Testis (tissue), 3 donors: Measurements from ENCODE around the gene VIPR1. TPM values are rescaled to one million over a fixed set of nuclear protein-coding genes. Genes with fewer than 3 reads are reported as not detected.
"Not testable (repeated sequence)": the region's sequence is repeated elsewhere in the genome, so short reads cannot be mapped to it uniquely, and the experiment has no call there.

ENCODE experiments used
- DNase-seq: peaks from one replicate; pipeline ENCODE4 v3.0.0-alpha.2; 2019
- H3K27ac ChIP-seq, 2 donors: fragments of 200-600 bp; sonication (generic); one replicate each; pipeline ENCODE4 v1.5.1; 2019
- H3K27me3 ChIP-seq: fragments of 200-600 bp; sonication (generic); one replicate; pipeline ENCODE4 v1.5.1; 2019
- H3K36me3 ChIP-seq: fragments of 200-600 bp; sonication (generic); one replicate; pipeline ENCODE4 v1.5.1; 2017; ENCODE audit warnings: low read depth; ENCODE audit errors: missing control alignments
- H3K4me1 ChIP-seq: fragments of 200-600 bp; sonication (generic); one replicate; pipeline ENCODE4 v1.5.1; 2019
- H3K4me3 ChIP-seq, 2 donors: fragments of 200-600 bp; sonication (generic); one replicate each; pipeline ENCODE4 v1.5.1; 2017 to 2019
- H3K9me3 ChIP-seq: fragments of 200-600 bp; sonication (generic); one replicate; pipeline ENCODE4 v1.5.1; 2017
- POLR2A ChIP-seq: fragments of 450-650 bp; IDR thresholded peaks from one replicate; pipeline ENCODE4 v1.6.1; 2017; ENCODE audit warnings: antibody characterized with exemption, mild to moderate bottlenecking, moderate library complexity
- WGBS, 2 donors: methylation state at CpG; one replicate each; pipeline ENCODE4 v1.1.5; 2018; 5-methylcytosine and 5-hydroxymethylcytosine counted together
- intact Hi-C: fragments of 100-400 bp; cut with DNase I; formaldehyde crosslinking; loops from one replicate; pipeline ENCODE4 v1.15.1; 2023; ENCODE audit warnings: low total_unique reads
- polyA plus RNA-seq: library from polyadenylated mRNA; stranded (reverse); fragments of 350-450 nt; fragmentation: Illumina TruSeq; extraction: RNeasy Lipid Tissue Mini Kit (QIAGEN cat#74804); gene quantifications from one replicate; pipeline ENCODE4 v1.2.3, GENCODE V29; 2014; ENCODE audit warnings: low read depth, low replicate concordance; ENCODE audit not compliant: insufficient read depth
- total RNA-seq, 2 donors: library from RNA; depleted of rRNA; stranded (reverse); fragments of >200 nt; gene quantifications; one replicate each; pipeline ENCODE4 v1.2.3, GENCODE V29; 2016
- TF ChIP-seq, protein P1 (sequence below), 3 experiments: fragments of 450-650 bp in 2 of 3; fragments of 200-600 bp in 1 of 3; sonication (generic) in 1 of 3; IDR thresholded peaks; one replicate each; pipeline ENCODE4 v1.5.1; 2016 to 2019; ENCODE audit warnings: antibody characterized with exemption in 3 of 3, mild to moderate bottlenecking in 2 of 3, moderate library complexity in 1 of 3

Gene VIPR1
- total and polyA plus RNA-seq, 3 donors from 2014 or later, result 3.4 to 10.2 (median 4.6) TPM

DNA sequence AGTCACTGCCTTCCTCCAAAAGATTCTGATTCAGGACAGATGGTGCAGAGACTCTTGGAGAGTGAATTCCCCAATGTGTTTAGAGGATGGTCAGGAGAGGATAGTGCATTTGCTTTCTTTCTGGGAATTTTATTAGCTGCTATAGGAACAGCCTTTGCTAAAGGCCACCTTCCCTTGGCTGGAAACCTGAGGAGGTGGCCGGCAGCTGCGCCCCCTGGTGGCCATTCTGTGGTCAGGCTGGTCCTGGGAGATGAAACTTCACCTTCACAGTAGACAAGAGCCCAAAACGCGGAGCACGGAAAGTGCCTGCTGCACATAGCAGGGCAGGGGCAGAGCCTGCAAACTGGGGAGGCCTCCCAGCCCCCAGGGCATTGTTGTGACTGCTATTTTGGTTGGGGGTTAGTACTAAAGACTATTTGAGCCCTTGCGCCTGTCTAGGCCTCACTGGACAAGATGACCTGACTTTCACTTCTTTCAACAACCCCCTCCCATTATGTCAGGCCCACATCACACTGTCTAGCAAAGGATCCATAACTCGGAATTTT is 45.0 kb downstream of the VIPR1 start:
- Histone ChIP-seq H3K27ac (no peak overlapping the region), H3K4me3 (no peak overlapping the region), H3K27me3 (no peaks in the 10 kb centered on the region), H3K36me3 (no peaks in the 10 kb centered on the region), H3K4me1 (peaks cover 4% of the 10 kb centered on the region), H3K9me3 (no peaks in the 10 kb centered on the region)
- intact Hi-C loops, result no loop called here
- no peak for TF ChIP-seq POLR2A
- TF ChIP-seq, protein P1, sequence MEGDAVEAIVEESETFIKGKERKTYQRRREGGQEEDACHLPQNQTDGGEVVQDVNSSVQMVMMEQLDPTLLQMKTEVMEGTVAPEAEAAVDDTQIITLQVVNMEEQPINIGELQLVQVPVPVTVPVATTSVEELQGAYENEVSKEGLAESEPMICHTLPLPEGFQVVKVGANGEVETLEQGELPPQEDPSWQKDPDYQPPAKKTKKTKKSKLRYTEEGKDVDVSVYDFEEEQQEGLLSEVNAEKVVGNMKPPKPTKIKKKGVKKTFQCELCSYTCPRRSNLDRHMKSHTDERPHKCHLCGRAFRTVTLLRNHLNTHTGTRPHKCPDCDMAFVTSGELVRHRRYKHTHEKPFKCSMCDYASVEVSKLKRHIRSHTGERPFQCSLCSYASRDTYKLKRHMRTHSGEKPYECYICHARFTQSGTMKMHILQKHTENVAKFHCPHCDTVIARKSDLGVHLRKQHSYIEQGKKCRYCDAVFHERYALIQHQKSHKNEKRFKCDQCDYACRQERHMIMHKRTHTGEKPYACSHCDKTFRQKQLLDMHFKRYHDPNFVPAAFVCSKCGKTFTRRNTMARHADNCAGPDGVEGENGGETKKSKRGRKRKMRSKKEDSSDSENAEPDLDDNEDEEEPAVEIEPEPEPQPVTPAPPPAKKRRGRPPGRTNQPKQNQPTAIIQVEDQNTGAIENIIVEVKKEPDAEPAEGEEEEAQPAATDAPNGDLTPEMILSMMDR (IDR thresholded peaks at IDR 0.05), result peak; percentile 79 to 98 (median 80)
- WGBS, 2 donors, result 51 to 57% methylated on average over 5 to 7 of the region's 7 CpGs
- peak; percentile 70 for DNase-seq

DNA sequence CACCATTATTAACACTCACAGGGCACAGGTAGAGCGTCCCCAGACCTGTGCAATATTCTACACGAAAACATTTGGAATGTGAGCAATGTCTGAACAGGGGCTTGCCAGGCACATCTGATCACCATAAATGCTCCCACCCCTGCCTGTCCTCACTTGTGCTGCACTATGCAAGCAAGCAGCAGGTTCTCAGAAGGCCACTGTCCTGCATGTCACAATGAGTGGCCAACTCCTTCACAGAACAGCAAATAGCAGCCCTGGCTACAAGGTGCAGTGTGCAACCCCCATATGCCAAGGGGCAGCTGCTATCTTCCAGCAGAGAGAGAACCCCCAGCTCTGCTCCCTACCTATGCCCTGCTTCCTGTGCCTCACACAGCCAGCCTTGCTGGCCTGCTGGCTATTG is 46.7 kb downstream of the VIPR1 start:
- no peaks in the 10 kb centered on the region for H3K36me3 ChIP-seq
- 83 to 85% methylated on average over 2 of the region's 2 CpGs for WGBS, 2 donors
- H3K27ac ChIP-seq, result no peak overlapping the region
- no peak overlapping the region for H3K4me3 ChIP-seq
- intact Hi-C loops, result no loop called here
- H3K27me3 ChIP-seq, result no peaks in the 10 kb centered on the region
- H3K9me3 ChIP-seq, result no peaks in the 10 kb centered on the region
- TF ChIP-seq POLR2A, result no peak
- TF ChIP-seq, protein P1 (IDR thresholded peaks at IDR 0.05), result no peak
- DNase-seq, result no peak
- H3K4me1 ChIP-seq, result peaks cover 4% of the 10 kb centered on the region

DNA sequence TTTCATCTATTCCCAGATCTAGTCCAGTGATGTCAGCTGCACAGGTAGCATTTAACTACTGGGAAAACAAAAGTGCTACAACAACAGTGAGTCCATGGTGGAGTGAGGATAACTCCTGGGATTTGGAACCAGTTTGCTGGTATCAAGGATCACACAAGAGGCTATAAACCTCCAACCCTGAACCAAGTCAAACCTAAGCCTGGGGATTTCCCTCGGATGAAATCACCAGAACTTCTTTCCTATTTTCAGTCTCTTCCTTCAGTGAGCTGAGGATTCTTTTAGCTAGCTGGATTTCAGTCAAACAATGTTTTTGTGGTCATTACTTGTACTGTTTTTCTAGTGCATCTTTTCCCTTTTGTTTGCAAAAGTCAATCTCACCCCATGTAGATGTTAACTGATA is 47.8 kb downstream of the VIPR1 start:
- no peak overlapping the region for H3K4me3 ChIP-seq
- no peaks in the 10 kb centered on the region for H3K36me3 ChIP-seq
- no peaks in the 10 kb centered on the region for H3K27me3 ChIP-seq
- no peak overlapping the region for H3K27ac ChIP-seq
- no peak for DNase-seq
- no peaks in the 10 kb centered on the region for H3K9me3 ChIP-seq
- WGBS, 2 donors, result 64 to 91% methylated on average over 1 of the region's 1 CpG
- TF ChIP-seq, protein P1 (IDR thresholded peaks at IDR 0.05), result no peak
- TF ChIP-seq POLR2A, result no peak
- intact Hi-C loops, result no loop called here
- H3K4me1 ChIP-seq, result peaks cover 1% of the 10 kb centered on the region

DNA sequence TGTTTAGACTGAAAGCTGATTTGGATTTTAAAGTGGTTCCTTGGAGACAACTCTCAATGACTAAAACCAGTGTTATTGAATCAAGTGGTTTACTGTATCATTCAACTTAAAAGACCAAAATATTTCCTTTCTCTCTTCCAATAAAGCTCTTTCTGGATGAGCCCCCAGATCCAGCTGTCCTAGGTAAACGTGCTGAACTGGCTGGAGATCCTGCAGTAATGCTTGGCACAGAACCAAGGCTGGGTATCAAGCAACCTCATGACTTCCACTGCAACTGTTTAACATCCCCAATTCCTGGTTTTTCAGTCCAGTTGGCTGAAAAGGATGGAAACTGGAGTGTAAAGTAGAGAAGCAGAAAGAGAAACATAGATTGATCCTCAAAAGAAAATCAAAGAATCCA is 50.4 kb downstream of the VIPR1 start:
- no peaks in the 10 kb centered on the region for H3K9me3 ChIP-seq
- no peaks in the 10 kb centered on the region for H3K4me1 ChIP-seq
- 39 to 61% methylated on average over 1 of the region's 1 CpG for WGBS, 2 donors
- intact Hi-C loops, result no loop called here
- no peak for DNase-seq
- no peak overlapping the region for H3K27ac ChIP-seq
- no peaks in the 10 kb centered on the region for H3K36me3 ChIP-seq
- no peaks in the 10 kb centered on the region for H3K27me3 ChIP-seq
- H3K4me3 ChIP-seq, result no peak overlapping the region
- TF ChIP-seq, protein P1 (IDR thresholded peaks at IDR 0.05), result no peak
- no peak for TF ChIP-seq POLR2A

DNA sequence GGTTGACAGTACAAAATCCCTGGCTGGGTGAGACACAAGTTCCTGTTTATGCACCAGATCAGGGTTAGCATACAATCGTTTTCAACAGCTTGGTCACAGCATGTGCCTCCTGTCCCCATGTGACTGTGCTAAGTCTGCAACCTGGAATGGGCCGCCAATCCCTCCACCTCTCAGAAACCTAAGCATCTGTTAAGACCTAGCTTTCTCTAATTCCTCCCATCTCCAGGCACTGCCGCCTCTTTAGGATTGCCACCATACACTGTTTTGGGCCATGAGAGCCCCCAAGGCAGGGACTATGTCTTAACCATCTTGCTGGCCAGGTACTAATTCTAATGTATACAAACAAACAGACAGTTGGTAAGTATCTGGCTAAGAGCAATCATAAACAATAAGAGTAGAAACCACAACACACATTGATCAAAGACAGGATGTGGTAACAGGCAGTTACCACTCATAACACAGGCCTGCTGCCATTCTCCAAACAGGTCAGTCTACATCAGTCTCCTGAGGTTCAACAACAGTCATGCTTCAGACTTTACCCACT is 53.7 kb downstream of the VIPR1 start:
- H3K4me3 ChIP-seq, result no peak overlapping the region
- H3K36me3 ChIP-seq, result no peaks in the 10 kb centered on the region
- DNase-seq, result no peak
- no peaks in the 10 kb centered on the region for H3K27me3 ChIP-seq
- H3K4me1 ChIP-seq, result no peaks in the 10 kb centered on the region
- no peak overlapping the region for H3K27ac ChIP-seq
- intact Hi-C loops, result no loop called here
- WGBS, 2 donors, result 66 to 86% methylated on average over 3 of the region's 3 CpGs
- H3K9me3 ChIP-seq, result no peaks in the 10 kb centered on the region
- TF ChIP-seq, protein P1 (IDR thresholded peaks at IDR 0.05), result no peak
- TF ChIP-seq POLR2A, result no peak

DNA sequence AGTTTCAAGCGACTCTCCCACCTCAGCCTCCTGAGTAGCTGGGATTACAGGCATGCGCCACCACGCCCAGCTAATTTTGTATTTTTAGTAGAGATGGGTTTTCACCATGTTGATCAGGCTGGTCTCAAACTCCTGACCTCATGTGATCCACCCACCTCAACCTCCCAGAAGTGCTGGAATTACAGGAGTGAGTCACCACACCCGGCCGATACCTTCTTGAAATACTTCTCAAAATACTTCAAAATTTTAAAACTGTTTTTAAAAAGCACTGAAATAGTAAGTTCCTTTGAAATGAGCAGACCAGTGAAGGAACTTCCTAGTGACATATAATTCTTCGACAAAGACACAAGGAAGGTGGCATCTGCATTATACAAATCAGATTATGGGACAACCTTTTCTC is 54.4 kb downstream of the VIPR1 start:
- DNase-seq, intact Hi-C loops, H3K27ac ChIP-seq, H3K4me1 ChIP-seq, H3K4me3 ChIP-seq, H3K27me3 ChIP-seq, H3K9me3 ChIP-seq, H3K36me3 ChIP-seq: not testable (repeated sequence)
- WGBS, 2 donors, result 91 to 97% methylated on average over 6 of the region's 6 CpGs
